HUES64 (cell line): ENCODE measurements around the gene SPDYC.

Source experiments
- H3K27ac ChIP-seq: 2 replicates; pipeline ENCODE4 v1.7.0; 2013; ENCODE audit warnings: low read depth, low read length, inconsistent platforms
- H3K27me3 ChIP-seq: 2 replicates; pipeline ENCODE4 v1.6.1; 2013; ENCODE audit warnings: mild to moderate bottlenecking, low read length; ENCODE audit not compliant: insufficient read depth
- H3K36me3 ChIP-seq: 2 replicates; pipeline ENCODE4 v1.6.1; 2013; ENCODE audit warnings: mild to moderate bottlenecking, low read length; ENCODE audit not compliant: insufficient read depth
- H3K4me1 ChIP-seq: 2 replicates; pipeline ENCODE4 v1.6.1; 2013; ENCODE audit warnings: mild to moderate bottlenecking, low read length, moderate library complexity; ENCODE audit not compliant: insufficient read depth
- H3K4me3 ChIP-seq: 2 replicates; pipeline ENCODE4 v1.5.1; 2013; ENCODE audit warnings: mild to moderate bottlenecking, low read length, moderate library complexity
- H3K9ac ChIP-seq: 2 replicates; pipeline ENCODE4 v1.6.1; 2013; ENCODE audit warnings: mild to moderate bottlenecking, low read depth, low read length
- H3K9me3 ChIP-seq: 2 replicates; pipeline ENCODE4 v1.6.1; 2013; ENCODE audit warnings: low read depth, low read length; ENCODE audit not compliant: insufficient read depth
- WGBS: fragments of 150-250, 120-280 bp; methylation state at CpG from one replicate; pipeline ENCODE4 v1.1.7; 2013; ENCODE audit warnings: missing lambda C conversion rate; 5-methylcytosine and 5-hydroxymethylcytosine counted together

SPDYC gene

GRCh38 chr11:65129649-65130441, 40.2 kb upstream of the SPDYC start:
- Histone ChIP-seq H3K9ac (no peak overlapping the region), H3K9me3 (no peaks in the 10 kb centered on the region), H3K4me1 (no peaks in the 10 kb centered on the region), H3K36me3 (peaks cover 75% of the 10 kb centered on the region), H3K4me3 (no peak overlapping the region), H3K27me3 (no peaks in the 10 kb centered on the region), H3K27ac (no peak overlapping the region)
- WGBS: 93% methylated on average over 13 of the region's 13 CpGs

GRCh38 chr11:65130631-65131416, 39.2 kb upstream of the SPDYC start:
- H3K27ac ChIP-seq: no peak overlapping the region
- H3K4me1 ChIP-seq: 0 out of 2 replicates have a peak, but pooled peaks cover 2% of the 10 kb centered on the region
- no peaks in the 10 kb centered on the region for H3K9me3 ChIP-seq
- no peak overlapping the region for H3K9ac ChIP-seq
- 91% methylated on average over 19 of the region's 19 CpGs for WGBS
- peaks cover 65% of the 10 kb centered on the region for H3K36me3 ChIP-seq
- H3K27me3 ChIP-seq: no peaks in the 10 kb centered on the region
- no peak overlapping the region for H3K4me3 ChIP-seq

GRCh38 chr11:65131417-65131776, 38.6 kb upstream of the SPDYC start:
- 91% methylated on average over 3 of the region's 3 CpGs for WGBS
- Histone ChIP-seq H3K9ac (no peak overlapping the region), H3K4me3 (no peak overlapping the region), H3K36me3 (peaks cover 60% of the 10 kb centered on the region), H3K4me1 (0 out of 2 replicates have a peak, but pooled peaks cover 2% of the 10 kb centered on the region), H3K9me3 (no peaks in the 10 kb centered on the region), H3K27ac (no peak overlapping the region), H3K27me3 (no peaks in the 10 kb centered on the region)

- Histone ChIP-seq H3K9ac (no peak overlapping the region), H3K27ac (no peak overlapping the region), H3K9me3 (no peaks in the 10 kb centered on the region), H3K4me3 (no peak overlapping the region), H3K27me3 (no peaks in the 10 kb centered on the region), H3K4me1 (0 out of 2 replicates have a peak, but pooled peaks cover 2% of the 10 kb centered on the region), H3K36me3 (peaks cover 55% of the 10 kb centered on the region)
- 95% methylated on average over 6 of the region's 6 CpGs for WGBS
Observed at GRCh38 chr11:65131895-65132237, 38.2 kb upstream of the SPDYC start.

- no peak overlapping the region for H3K9ac ChIP-seq
- no peak overlapping the region for H3K4me3 ChIP-seq
- WGBS: 90% methylated on average over 10 of the region's 10 CpGs
- H3K27ac ChIP-seq: no peak overlapping the region
- no peaks in the 10 kb centered on the region for H3K9me3 ChIP-seq
- 0 out of 2 replicates have a peak, but pooled peaks cover 2% of the 10 kb centered on the region for H3K4me1 ChIP-seq
- H3K27me3 ChIP-seq: no peaks in the 10 kb centered on the region
- H3K36me3 ChIP-seq: peaks cover 49% of the 10 kb centered on the region
Observed at GRCh38 chr11:65132238-65132987, 37.6 kb upstream of the SPDYC start.

- H3K36me3 ChIP-seq: peaks cover 43% of the 10 kb centered on the region
- peak overlapping the region; percentile 83 for H3K4me3 ChIP-seq
- 0 out of 2 replicates have a peak, but pooled peaks cover 2% of the 10 kb centered on the region for H3K4me1 ChIP-seq
- H3K27ac ChIP-seq: peak overlapping the region; percentile 94
- H3K9ac ChIP-seq: peak overlapping the region; percentile 98; the same call in 1 of the 2 replicates
- H3K9me3 ChIP-seq: no peaks in the 10 kb centered on the region
- no peaks in the 10 kb centered on the region for H3K27me3 ChIP-seq
- WGBS: 52% methylated on average over 18 of the region's 18 CpGs
Observed at GRCh38 chr11:65132988-65133700, 36.9 kb upstream of the SPDYC start.

GRCh38 chr11:65133724-65134123, 36.3 kb upstream of the SPDYC start:
- H3K27me3 ChIP-seq: no peaks in the 10 kb centered on the region
- under 1% methylated on average over 20 of the region's 20 CpGs for WGBS
- 0 out of 2 replicates have a peak, but pooled peaks cover 2% of the 10 kb centered on the region for H3K4me1 ChIP-seq
- peaks cover 38% of the 10 kb centered on the region for H3K36me3 ChIP-seq
- H3K4me3 ChIP-seq: peak overlapping the region; percentile 83
- H3K9ac ChIP-seq: peak overlapping the region; percentile 98
- peak overlapping the region; percentile 94 for H3K27ac ChIP-seq
- H3K9me3 ChIP-seq: no peaks in the 10 kb centered on the region

- WGBS: under 1% methylated on average over 60 of the region's 60 CpGs
- Histone ChIP-seq H3K9ac (peak within 1 kb of the TSS; percentile 98), H3K36me3 (peaks cover 31% of the 10 kb centered on the region), H3K4me3 (peak within 1 kb of the TSS; percentile 83), H3K4me1 (0 out of 2 replicates have a peak, but pooled peaks cover 2% of the 10 kb centered on the region), H3K27ac (peak within 1 kb of the TSS; percentile 94), H3K9me3 (no peaks in the 10 kb centered on the region), H3K27me3 (no peaks in the 10 kb centered on the region)
Observed at GRCh38 chr11:65134240-65134951, 35.6 kb upstream of the SPDYC start, which contains the start of gene SYVN1. SYVN1 (minus strand) TSS chr11:65134519; CDS start chr11:65133601, 918 bp downstream.

GRCh38 chr11:65134952-65135632, 34.9 kb upstream of the SPDYC start:
- peak overlapping the region; percentile 83 for H3K4me3 ChIP-seq
- 0 out of 2 replicates have a peak, but pooled peaks cover 2% of the 10 kb centered on the region for H3K4me1 ChIP-seq
- H3K9me3 ChIP-seq: no peaks in the 10 kb centered on the region
- 6% methylated on average over 24 of the region's 24 CpGs for WGBS
- peak overlapping the region; percentile 94 for H3K27ac ChIP-seq
- H3K36me3 ChIP-seq: peaks cover 24% of the 10 kb centered on the region
- H3K27me3 ChIP-seq: 0 out of 2 replicates have a peak, but pooled peaks cover 2% of the 10 kb centered on the region
- peak overlapping the region; percentile 98 for H3K9ac ChIP-seq
